ENCODE results near the gene ATOSA.

DNA sequence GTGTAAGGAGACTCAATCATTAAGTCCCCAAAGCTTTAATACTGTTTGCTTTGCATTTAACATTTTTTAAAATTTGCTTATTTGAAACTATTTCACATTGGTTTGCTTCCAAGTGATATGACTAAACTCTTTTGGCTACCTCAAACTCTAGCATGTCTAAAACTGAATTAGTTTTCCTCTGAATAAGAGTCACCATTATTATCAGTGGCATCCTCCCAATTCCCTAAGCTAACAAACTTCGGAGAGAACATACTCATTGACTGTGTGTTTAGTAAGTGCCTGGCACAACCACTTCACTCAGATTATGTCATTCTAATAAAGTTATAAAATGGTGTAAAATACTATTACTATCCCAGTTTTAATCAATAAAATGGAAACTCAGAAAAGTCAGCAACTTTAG, 21.9 kb downstream of the ATOSA start:
- TF ChIP-seq EP300 (IDR thresholded peaks at IDR 0.05; ENCODE audit: borderline replicate concordance): no peak
- TF ChIP-seq, protein P1, sequence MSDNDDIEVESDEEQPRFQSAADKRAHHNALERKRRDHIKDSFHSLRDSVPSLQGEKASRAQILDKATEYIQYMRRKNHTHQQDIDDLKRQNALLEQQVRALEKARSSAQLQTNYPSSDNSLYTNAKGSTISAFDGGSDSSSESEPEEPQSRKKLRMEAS (IDR thresholded peaks at IDR 0.05): no peak
- no peak for TF ChIP-seq CREB1 (IDR thresholded peaks at IDR 0.05; ENCODE audit: low read depth)
- TF ChIP-seq EGR1 (IDR thresholded peaks at IDR 0.05): no peak
- TF ChIP-seq, protein P2, sequence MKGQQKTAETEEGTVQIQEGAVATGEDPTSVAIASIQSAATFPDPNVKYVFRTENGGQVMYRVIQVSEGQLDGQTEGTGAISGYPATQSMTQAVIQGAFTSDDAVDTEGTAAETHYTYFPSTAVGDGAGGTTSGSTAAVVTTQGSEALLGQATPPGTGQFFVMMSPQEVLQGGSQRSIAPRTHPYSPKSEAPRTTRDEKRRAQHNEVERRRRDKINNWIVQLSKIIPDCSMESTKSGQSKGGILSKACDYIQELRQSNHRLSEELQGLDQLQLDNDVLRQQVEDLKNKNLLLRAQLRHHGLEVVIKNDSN (IDR thresholded peaks at IDR 0.05): no peak
- TF ChIP-seq YY1 (IDR thresholded peaks at IDR 0.05; ENCODE audit: low read depth): no peak
- TF ChIP-seq FOXM1 (IDR thresholded peaks at IDR 0.05; ENCODE audit: borderline replicate concordance, low read depth): no peak
- no peak for TF ChIP-seq TCF12 (IDR thresholded peaks at IDR 0.05; ENCODE audit: low read depth)
- no peak for TF ChIP-seq NFIC (IDR thresholded peaks at IDR 0.05)
- no peak for TF ChIP-seq TEAD4 (IDR thresholded peaks at IDR 0.05)
- TF ChIP-seq RAD21 (IDR thresholded peaks at IDR 0.05; ENCODE audit: low read depth): no peak
- TF ChIP-seq, protein P3, sequence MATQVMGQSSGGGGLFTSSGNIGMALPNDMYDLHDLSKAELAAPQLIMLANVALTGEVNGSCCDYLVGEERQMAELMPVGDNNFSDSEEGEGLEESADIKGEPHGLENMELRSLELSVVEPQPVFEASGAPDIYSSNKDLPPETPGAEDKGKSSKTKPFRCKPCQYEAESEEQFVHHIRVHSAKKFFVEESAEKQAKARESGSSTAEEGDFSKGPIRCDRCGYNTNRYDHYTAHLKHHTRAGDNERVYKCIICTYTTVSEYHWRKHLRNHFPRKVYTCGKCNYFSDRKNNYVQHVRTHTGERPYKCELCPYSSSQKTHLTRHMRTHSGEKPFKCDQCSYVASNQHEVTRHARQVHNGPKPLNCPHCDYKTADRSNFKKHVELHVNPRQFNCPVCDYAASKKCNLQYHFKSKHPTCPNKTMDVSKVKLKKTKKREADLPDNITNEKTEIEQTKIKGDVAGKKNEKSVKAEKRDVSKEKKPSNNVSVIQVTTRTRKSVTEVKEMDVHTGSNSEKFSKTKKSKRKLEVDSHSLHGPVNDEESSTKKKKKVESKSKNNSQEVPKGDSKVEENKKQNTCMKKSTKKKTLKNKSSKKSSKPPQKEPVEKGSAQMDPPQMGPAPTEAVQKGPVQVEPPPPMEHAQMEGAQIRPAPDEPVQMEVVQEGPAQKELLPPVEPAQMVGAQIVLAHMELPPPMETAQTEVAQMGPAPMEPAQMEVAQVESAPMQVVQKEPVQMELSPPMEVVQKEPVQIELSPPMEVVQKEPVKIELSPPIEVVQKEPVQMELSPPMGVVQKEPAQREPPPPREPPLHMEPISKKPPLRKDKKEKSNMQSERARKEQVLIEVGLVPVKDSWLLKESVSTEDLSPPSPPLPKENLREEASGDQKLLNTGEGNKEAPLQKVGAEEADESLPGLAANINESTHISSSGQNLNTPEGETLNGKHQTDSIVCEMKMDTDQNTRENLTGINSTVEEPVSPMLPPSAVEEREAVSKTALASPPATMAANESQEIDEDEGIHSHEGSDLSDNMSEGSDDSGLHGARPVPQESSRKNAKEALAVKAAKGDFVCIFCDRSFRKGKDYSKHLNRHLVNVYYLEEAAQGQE (IDR thresholded peaks at IDR 0.05; ENCODE audit: low read depth): no peak
- TF ChIP-seq CEBPB (IDR thresholded peaks at IDR 0.05): no peak
- no peak for TF ChIP-seq TAF1 (IDR thresholded peaks at IDR 0.05; ENCODE audit: low read depth)
